Astrocyte of the spinal cord (primary cell): ENCODE results near the gene EFCAB13.
"Not testable (repeated sequence)": the region's sequence is repeated elsewhere in the genome, so short reads cannot be mapped to it uniquely, and the experiment has no call there.

ENCODE experiments used
- DNase-seq: peaks from one replicate; pipeline ENCODE4 v3.0.0; 2011; ENCODE audit warnings: low read depth, low spot score
- H3K4me3 ChIP-seq: 2 replicates; pipeline ENCODE4 v1.5.1; 2011; ENCODE audit warnings: low read depth, mild to moderate bottlenecking, low read length, moderate library complexity
- in situ Hi-C: cut with HindIII; loops from 2 replicates; pipeline ENCODE4 v1.10.0; 2017; ENCODE audit warnings: low sequenced_read_pairs
- TF ChIP-seq, protein P1 (sequence below): IDR thresholded peaks from 2 replicates; pipeline ENCODE4 v1.5.1; 2012; ENCODE audit warnings: low read depth, mild to moderate bottlenecking, low read length, inconsistent platforms

Gene EFCAB13

DNA sequence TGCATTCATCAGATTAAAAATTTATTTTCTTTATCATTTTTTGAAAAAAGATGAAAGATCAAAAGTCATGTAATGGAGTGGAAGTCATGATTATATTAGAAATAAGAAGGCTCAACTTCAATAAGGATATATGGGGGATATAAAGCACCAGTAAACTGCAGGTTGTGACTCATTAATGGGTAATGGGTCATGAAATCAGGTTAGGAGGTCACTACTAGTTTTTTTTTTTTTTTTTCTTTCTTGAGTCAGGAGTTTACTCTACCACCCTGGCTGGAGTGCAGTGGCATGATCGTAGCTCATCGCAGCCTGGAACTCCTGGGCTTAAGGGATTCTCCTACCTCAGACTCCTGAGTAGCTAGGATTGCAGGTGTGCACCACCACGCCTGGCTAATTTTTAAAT is 14.3 kb downstream of the EFCAB13 start:
- H3K4me3 ChIP-seq: no peak overlapping the region
- no peak for DNase-seq
- TF ChIP-seq, protein P1, sequence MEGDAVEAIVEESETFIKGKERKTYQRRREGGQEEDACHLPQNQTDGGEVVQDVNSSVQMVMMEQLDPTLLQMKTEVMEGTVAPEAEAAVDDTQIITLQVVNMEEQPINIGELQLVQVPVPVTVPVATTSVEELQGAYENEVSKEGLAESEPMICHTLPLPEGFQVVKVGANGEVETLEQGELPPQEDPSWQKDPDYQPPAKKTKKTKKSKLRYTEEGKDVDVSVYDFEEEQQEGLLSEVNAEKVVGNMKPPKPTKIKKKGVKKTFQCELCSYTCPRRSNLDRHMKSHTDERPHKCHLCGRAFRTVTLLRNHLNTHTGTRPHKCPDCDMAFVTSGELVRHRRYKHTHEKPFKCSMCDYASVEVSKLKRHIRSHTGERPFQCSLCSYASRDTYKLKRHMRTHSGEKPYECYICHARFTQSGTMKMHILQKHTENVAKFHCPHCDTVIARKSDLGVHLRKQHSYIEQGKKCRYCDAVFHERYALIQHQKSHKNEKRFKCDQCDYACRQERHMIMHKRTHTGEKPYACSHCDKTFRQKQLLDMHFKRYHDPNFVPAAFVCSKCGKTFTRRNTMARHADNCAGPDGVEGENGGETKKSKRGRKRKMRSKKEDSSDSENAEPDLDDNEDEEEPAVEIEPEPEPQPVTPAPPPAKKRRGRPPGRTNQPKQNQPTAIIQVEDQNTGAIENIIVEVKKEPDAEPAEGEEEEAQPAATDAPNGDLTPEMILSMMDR: no peak
- in situ Hi-C loops: no loop called here

DNA sequence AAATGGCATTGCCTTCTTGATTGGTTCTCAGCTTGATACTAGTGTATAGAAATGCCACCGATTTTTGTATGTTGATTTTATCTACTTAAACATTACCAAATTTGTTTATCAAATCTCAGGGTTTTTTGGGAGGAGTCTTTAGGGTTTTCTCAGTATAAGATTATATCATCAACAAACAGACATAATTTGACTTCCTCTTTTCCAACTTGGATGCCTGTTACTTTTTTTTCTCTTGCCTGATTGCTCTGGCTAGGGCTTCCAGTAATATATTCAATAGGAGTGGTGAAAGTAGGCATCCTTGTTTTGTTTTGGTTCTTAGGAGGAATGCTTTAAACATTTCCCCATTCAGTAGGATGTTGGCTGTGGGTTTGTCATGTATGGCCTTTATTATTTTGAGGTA is 29.1 kb downstream of the EFCAB13 start:
- no peak overlapping the region for H3K4me3 ChIP-seq
- in situ Hi-C loops: no loop called here
- TF ChIP-seq, protein P1: no peak
- no peak for DNase-seq

DNA sequence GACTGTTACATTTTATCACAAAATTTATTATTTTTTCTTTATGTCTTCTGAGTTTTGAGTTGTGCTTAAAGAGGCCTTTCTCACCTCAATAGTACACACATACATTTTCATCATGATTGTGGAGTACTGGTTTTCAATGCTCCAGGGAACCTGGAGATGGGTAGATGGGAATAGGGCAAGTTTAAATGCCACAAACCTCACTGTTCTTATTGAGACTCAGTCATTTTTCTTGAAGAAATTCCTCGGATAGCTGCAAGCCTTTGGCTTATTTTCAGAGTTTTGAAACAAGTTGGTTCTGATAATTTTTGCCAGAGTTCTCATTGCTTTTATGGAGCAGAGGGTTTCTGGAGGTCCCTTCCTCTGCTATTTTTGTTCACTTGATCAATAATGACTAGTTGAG is 34.9 kb downstream of the EFCAB13 start:
- in situ Hi-C loops: no loop called here
- no peak for DNase-seq

DNA sequence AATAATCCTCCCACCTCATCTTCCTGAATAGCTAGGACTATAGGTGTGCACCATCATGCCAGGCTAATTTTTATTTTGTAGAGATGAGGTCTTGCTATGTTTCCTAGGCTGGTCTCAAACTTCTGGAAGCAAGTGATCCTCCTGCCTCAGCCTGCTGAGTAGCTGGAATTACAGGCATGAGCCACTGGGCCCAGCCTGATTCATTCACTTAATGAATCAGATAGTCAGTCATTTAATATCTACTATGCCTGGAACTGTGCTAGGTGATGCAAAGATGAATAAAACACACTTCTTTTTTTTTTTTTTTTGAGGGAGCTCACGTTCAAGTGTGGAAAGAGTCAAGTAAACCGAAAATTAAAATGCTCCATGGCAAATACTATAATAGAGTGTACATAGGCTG is 39.4 kb downstream of the EFCAB13 start:
- no peak overlapping the region for H3K4me3 ChIP-seq
- no peak for DNase-seq
- TF ChIP-seq, protein P1: no peak
- in situ Hi-C loops: no loop called here

More for the DNA sequence above, 34.9 kb downstream of the EFCAB13 start:
- TF ChIP-seq, protein P1: no peak
- no peak overlapping the region for H3K4me3 ChIP-seq

GRCh38 chr17:47367257-47367656 is 43.5 kb downstream of the EFCAB13 start:
- TF ChIP-seq, protein P1: no peak
- in situ Hi-C loops: no loop called here
- DNase-seq: no peak
- no peak overlapping the region for H3K4me3 ChIP-seq

DNA sequence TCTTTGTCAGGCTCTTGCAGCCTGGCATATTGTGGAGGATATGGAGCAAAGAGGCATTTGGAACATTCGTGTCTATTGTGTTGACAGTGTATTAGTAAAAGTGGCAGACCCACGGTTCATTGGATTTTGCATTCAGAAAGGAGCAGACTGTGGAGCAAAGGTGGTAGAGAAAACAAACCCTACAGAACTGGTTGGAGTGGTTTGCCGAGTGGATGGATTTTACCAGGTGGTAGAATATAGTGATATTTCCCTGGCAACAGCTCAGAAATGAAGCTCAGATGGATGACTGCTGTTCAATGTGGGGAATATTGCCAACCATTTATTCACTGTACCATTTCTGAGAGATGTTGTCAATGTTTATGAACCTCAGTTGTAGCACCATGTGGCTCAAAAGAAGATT is 44.5 kb downstream of the EFCAB13 start:
- no peak overlapping the region for H3K4me3 ChIP-seq
- in situ Hi-C loops: no loop called here
- TF ChIP-seq, protein P1: no peak
- DNase-seq: no peak

GRCh38 chr17:47370899-47371298 is 47.1 kb downstream of the EFCAB13 start:
- DNase-seq, in situ Hi-C loops, H3K4me3 ChIP-seq: not testable (repeated sequence)
